Left cardiac atrium (tissue), 4 donors: Measurements from ENCODE around the gene SHOX. TPM values are rescaled to one million over a fixed set of nuclear protein-coding genes. Genes with fewer than 3 reads are reported as not detected.
"Not testable (repeated sequence)": the region's sequence is repeated elsewhere in the genome, so short reads cannot be mapped to it uniquely, and the experiment has no call there.

Experiments
- ATAC-seq, 2 donors: fragments of 200-7000 bp; cut with Tn5 transposase; one replicate each; pipeline ENCODE4 v1.9.1; 2020; ENCODE audit warnings: mild to moderate bottlenecking in 2 of 2, moderate library complexity in 2 of 2
- DNase-seq: peaks from one replicate; pipeline ENCODE4 v3.0.0-alpha.2; 2020
- intact Hi-C, 2 donors: fragments of 100-400 bp; cut with DNase I; formaldehyde crosslinking; loops; one replicate each; pipeline versions ENCODE4 v1.14.1 to v1.15.1; 2022 to 2023
- total RNA-seq, 2 donors: library from RNA; stranded (reverse); fragmentation: NEBNext Ultra II Directional; extraction: Animal tissue kit (Norgen Biotek cat#: 25700); gene quantifications; one replicate each; pipeline ENCODE4 v1.2.1, GENCODE V29; 2021
- donor health status: DM: no; HTN: yes; CAD: no.
- donor health status: DM: no; HTN: yes; CAD: no; lungs with severe emphysema.
- donor health status: DM: yes; HTN: yes; CAD: no.
- donor health status: Dilated cardiomyopathy.

The SHOX gene
- total RNA-seq, 2 donors from 2014 or later, result not detected

DNA sequence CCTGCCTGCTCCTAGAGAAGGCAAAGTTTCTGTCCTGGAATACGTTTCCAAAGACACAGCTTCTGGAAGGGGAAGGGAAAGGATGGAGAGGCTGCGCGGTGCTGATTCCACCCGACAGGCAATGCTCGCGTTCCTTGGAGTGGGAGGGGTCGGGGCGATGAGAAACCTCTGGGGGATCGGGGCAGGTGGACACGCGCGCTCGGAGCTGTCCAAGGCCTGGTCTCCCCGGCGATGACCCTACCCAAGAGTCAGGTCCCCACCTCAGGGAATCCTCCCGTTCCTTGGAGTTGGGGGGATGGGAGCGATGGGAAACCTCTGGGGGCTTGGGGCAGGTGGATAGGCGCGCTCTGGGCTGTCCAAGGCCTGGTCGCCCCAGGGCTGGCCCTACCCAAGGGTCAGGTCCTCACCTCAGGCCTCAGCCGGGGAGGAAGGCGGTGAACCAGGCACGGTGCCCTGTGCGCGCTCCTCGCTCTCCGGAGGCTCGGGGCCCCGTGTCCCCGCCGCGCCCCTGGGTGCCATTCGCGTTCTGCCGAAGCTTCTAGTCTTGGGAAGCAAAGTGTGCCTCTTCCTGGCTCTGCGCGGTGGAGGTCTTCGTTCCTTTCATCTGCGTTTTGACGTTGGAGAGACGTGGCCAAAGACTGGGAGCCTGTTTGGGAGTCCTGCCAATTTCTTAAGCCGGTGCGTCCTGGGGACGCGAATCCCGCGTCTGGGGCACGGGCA is 10.6 kb upstream of the SHOX start:
- DNase-seq (no peak), ATAC-seq (no peak)
- intact Hi-C loops, result no loop called here

DNA sequence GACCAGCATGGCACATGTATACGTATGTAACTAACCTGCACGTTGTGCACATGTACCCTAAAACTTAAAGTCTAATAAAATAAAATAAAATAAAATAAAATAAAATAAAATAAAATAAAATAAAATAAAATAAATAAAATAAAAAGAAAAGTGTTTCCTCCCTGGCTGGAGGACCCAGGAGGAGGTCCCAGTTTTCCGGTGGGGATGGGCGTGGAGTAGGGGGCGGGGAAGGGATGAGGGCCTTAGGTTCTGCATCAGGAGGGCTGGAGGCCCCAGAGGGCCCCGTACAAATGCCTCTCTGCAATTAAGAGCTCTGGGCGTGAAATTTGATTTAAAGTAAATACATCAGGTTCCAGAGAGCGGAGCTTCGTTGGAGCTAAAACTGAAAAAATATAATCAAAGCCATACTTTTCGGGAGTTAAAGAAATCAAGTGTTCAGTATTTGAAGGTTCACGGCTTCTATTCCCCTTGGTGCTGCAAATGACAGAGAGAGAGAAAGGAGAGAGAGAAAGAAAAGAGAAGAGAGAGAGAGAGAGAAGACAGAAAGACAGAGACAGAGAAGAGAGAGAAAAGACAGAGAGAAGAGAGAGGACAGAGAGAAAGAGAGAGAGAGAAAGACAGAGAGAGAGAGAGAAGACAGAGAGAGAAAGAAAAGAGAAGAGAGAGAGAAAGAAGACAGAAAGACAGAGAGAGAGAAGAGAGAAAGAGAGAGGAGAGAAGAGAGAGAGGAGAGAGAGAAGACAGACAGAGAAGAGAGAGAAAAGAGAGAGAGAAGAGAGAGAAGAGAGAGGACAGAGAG is 8.7 kb upstream of the SHOX start:
- intact Hi-C loops, result no loop called here
- DNase-seq (no peak), ATAC-seq (no peak)

DNA sequence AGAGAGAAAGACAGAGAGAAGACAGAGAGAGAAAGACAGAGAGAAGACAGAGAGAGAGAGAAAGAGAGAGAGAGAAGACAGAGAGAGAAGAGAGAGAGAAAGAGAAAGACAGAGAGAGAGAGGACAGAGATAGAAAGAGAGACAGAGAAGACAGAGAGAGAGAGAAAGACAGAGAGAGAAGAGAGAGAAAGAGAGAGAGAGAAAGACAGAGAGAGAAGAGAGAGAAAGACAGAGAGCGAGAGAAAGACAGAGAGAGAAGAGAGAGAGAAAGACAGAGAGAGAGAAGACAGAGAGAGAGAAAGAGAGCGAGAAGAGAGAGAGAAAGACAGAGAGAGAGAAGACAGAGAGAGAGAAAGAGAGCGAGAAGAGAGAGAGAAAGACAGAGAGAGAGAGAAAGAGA is 7.8 kb upstream of the SHOX start:
- intact Hi-C loops, ATAC-seq, DNase-seq: not testable (repeated sequence)

DNA sequence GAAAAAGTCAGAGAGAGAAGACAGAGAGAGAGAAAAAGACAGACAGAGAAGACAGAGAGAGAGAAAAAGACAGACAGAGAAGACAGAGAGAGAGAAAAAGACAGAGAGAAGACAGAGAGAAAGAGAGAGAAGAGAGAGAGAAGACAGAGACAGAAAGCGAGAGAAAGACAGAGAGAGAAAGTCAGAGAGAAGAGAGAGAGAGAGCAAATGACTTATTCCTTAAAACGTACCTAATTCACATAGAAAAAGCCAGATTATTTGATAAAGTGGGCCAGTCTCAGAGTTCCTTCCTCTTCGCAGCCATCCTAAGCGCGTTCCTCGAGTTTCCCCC is 7.4 kb upstream of the SHOX start:
- no peak for ATAC-seq

DNA sequence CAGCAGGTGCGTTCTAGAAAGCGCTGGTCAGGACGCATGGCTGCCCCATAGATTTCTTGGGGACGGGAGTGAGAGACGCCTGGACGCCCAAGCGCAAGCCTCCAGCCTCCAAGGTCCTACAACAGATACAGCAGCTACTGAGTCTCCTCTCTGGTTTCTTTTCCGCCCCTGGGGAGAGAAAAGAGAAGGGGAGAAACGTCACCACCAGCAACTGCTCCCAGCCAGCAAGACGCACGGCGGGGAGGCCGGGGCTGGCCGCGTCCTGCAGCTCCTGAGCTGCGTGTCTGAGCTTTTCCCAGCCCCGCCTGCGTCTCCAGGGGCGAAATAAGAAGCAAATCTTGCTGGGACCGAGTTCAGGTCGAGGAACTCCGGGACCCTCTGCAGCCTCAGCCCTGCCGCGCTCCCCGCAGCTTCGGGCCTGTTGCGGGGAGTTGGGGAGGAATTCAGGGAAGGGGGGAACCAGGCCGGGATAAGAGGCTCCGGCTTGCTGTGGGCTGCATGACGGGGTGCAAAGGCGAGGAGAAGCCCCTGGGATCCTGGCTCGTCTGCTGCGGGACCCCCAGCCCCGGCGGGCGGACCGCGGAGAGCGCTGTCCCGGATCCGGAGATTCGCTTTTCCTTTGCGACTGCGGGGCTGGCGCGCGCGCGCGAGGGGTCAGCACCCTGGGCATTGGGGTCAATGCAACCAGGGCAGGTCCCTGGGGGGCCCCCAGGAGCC is 6.8 kb upstream of the SHOX start:
- intact Hi-C loops, result no loop called here
- ATAC-seq, result no peak
- no peak for DNase-seq

More for the DNA sequence above, 7.4 kb upstream of the SHOX start:
- intact Hi-C loops, result no loop called here
- DNase-seq, result no peak

DNA sequence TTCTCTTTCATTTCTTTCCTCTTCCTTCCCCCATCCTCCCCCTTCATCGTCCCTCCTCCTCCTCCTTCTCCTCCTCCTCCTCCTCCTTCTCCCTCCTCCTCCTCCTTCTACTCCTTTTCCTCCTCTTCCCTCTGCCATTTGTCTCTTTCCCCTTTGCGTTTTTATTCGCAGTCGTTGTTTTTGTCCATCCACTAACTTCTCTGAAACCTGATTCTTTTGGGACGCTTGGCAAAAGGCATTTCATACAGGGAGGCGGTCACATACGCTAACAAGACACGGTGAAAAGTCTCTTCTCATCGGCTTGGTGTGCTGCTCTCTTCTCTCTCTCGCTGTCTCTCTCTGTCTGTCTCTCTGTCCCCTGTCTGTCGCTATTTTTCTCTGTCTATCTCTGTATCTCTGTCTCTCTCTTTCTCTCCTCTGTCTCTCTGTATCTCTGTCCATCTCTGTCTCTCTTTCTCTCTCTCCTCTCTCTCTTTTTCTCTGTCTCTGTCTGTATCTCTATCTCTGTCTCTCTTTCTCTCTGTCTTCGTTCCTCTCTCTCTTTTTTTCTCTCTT is 5.4 kb upstream of the SHOX start:
- DNase-seq (no peak), ATAC-seq (no peak)
- intact Hi-C loops, result no loop called here

DNA sequence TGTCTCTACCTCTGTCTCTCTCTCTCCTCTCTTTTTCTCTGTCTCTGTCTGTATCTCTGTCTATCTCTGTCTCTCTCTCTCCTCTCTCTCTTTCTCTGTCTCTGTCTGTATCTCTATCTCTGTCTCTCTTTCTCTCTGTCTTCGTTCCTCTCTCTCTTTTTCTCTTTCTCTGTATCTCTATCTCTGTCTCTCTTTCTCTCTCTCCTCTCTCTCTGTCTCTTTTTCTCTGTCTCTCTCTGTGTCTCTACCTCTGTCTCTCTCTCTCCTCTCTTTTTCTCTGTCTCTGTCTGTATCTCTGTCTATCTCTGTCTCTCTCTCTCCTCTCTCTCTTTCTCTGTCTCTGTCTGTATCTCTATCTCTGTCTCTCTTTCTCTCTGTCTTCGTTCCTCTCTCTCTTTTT is 4.5 kb upstream of the SHOX start:
- DNase-seq, intact Hi-C loops, ATAC-seq: not testable (repeated sequence)

DNA sequence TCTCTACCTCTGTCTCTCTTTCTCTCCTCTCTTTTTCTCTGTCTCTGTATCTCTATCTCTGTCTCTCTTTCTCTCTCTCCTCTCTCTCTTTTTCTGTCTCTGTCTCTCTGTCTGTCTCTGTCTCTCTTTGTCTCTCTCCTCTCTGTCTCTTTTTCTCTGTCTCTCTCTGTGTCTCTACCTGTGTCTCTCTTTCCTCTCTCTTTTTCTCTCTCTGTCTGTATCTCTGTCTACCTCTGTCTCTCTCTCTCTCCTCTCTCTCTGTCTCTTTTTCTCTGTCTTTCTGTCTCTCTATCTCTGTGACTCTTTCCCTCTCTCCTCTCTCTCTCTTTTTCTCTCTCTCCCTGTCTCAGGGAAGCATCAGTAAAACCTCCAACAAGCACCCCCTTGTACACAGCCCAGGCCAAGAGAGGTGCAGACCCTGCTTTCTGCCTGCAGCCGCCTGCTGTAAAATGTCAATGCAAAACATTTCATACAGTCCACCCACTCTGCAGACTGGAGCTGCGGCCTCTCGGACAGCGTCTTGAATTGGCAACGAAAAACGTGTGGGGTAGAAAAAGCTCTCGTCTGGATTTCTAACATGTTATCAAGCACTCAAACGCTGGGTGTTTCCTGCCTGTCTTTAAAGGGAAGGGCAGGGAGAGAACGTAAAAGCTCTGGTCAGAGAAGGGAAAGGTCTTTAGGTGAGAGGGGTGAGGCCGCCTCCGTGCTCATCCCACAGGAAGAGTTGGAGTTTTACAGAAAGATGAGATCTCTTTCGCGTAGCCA is 3.7 kb upstream of the SHOX start:
- intact Hi-C loops, result no loop called here
- no peak for ATAC-seq
- DNase-seq, result no peak

DNA sequence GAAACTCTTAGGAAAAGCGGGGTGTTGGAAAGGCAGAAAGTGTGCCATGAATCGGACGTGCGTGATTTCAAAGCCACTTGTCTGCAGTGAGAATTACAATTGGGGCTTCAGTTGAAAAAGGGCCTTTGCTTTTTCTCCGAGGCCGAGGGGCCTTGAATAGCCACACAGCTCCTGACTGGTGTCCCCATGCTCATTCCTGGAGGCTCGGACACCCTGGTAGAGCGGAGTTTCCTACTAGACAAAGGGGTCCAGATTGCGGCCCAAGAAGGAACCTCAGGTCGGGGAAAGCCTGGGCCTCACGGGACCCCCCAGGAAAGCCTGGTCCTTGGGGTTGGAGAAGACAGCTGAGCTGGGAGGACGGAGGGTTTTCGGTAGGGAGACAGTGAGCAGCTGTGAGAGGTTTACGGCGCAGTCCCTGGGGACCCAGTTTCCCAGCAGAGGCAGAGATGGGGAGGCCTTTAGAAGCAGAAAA is 3.0 kb upstream of the SHOX start:
- ATAC-seq (no peak), DNase-seq (no peak)
- intact Hi-C loops, result no loop called here

DNA sequence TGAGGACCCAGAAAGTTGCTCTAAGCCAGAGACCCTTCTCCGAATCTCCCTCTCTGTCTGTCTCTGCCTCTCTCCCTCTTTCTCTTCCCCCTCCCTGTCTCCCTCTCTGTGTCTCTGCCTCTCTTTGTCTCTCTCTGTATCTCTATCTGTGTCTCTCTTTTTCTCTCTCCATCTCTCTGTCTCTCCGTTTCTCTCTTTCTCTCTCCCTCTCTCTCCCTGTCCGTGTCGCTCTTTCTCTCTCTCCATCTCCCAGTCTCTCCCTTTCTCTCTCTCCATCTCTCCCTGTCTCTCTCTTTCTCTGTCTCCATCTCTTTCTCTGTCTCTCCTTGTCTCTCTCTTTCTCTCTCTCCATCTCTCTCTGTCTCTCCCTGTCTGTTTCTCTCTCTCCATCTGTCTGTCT is 2.6 kb upstream of the SHOX start:
- DNase-seq (no peak), ATAC-seq (no peak)
- intact Hi-C loops, result no loop called here

DNA sequence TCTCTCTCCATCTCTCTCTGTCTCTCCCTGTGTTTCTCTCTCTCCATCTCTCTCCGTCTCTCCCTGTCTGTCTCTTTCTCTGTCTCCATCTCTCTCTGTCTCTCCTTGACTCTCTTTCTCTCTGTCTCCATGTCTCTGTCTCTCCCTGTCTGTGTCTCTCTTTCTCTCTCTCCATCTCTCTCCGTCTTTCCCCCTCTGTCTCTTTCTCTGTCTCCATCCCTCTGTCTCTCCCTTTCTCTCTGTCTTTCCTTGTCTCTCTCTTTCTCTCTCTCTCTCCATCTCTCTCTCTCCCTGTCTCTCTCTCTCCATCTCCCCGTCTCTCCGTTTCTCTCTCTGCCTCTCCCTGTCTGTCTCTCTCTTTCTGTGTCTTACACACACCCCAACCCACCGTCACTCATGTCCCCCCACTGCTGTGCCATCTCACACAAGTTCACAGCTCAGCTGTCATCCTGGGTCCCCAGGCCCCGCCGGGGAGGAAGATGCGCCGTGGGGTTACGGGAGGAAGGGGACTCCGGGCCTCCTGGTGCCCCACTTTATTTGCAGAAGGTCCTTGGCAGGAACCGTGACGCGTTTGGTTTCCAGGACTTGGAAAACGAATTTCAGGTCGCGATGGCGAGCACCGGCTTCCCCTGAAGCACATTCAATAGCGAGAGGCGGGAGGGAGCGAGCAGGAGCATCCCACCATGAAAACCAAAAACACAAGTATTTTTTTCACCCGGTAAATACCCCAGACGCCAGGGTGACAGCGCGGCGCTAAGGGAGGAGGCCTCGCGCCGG is 1.2 kb upstream of the SHOX start:
- no peak for DNase-seq

DNA sequence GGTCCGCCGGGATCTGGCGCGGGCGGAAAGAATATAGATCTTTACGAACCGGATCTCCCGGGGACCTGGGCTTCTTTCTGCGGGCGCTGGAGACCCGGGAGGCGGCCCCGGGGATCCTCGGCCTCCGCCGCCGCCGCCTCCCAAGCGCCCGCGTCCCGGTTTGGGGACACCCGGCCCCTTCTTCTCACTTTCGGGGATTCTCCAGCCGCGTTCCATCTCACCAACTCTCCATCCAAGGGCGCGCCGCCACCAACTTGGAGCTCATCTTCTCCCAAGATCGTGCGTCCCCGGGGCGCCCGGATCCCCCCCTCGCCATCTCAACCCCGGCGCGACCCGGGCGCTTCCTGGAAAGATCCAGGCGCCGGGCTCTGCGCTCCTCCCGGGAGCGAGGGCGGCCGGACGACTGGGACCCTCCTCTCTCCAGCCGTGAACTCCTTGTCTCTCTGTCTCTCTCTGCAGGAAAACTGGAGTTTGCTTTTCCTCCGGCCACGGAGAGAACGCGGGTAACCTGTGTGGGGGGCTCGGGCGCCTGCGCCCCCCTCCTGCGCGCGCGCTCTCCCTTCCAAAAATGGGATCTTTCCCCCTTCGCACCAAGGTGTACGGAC is 482 bp upstream of the SHOX start:
- ATAC-seq, result no peak
- intact Hi-C loops, result no loop called here
- DNase-seq, result no peak

More for the DNA sequence above, 1.2 kb upstream of the SHOX start:
- intact Hi-C loops, result no loop called here
- no peak for ATAC-seq

DNA sequence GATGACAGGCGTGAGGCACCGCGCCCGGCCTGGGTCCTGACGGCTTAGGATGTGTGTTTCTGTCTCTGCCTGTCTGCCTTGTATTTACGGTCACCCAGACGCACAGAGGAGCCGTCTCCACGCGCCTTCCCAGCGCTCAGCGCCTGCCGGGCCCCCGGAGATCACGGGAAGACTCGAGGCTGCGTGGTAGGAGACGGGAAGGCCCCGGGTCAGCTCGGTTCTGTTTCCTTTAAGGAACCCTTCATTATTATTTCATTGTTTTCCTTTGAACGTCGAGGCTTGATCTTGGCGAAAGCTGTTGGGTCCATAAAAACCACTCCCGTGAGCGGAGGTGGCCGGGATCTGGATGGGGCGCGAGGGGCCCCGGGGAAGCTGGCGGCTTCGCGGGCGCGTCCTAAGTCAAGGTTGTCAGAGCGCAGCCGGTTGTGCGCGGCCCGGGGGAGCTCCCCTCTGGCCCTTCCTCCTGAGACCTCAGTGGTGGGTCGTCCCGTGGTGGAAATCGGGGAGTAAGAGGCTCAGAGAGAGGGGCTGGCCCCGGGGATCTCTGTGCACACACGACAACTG is 1.3 kb downstream of the SHOX start:
- ATAC-seq (no peak), DNase-seq (no peak)
- intact Hi-C loops, result no loop called here

DNA sequence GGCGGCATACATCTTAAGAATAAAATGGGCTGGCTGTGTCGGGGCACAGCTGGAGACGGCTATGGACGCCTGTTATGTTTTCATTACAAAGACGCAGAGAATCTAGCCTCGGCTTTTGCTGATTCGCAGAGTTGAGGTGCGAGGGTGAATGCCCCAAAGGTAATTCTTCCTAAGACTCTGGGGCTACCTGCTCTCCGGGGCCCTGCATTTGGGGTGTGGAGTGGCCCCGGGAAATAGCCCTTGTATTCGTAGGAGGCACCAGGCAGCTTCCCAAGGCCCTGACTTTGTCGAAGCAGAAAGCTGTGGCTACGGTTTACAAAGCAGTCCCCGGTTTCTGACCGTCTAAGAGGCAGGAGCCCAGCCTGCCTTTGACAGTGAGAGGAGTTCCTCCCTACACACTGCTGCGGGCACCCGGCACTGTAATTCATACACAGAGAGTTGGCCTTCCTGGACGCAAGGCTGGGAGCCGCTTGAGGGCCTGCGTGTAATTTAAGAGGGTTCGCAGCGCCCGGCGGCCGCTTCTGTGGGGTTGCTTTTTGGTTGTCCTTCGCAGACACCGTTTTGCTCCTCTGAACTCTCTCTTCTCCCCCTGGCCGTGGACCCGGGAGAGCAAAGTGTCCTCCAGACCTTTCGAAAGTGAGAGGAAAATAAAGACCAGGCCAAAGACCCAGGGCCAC is 1.9 kb downstream of the SHOX start:
- intact Hi-C loops, result no loop called here
- ATAC-seq (no peak), DNase-seq (no peak)

DNA sequence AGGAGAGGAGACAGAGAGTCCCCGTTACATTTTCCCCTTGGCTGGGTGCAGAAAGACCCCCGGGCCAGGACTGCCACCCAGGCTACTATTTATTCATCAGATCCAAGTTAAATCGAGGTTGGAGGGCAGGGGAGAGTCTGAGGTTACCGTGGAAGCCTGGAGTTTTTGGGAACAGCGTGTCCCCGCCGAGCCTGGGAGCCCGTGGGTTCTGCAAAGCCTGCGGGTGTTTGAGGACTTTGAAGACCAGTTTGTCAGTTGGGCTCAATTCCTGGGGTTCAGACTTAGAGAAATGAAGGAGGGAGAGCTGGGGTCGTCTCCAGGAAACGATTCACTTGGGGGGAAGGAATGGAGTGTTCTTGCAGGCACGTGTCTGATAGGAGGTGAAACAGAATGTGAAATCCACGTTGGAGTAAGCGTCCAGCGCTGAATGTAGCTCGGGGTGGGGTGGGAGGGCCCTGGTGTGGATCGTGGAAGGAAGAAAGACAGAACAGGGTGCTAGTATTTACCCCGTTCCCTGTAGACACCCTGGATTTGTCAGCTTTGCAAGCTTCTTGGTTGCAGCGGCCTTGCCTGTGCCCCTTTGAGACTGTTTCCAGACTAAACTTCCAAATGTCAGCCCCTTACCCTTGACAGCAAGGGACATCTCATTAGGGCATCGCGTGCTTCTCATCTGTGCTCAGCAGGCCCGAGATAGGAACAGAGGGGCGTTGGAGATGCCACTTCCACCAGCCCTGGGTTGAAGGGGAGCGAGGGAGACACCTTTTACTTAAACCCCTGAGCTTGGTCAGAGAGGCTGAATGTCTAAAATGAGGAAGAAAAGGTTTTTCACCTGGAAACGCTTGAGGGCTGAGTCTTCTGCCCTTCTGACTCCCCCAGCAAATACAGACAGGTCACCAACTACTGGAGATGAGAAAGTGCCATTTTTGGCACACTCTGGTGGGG is 2.7 kb downstream of the SHOX start:
- ATAC-seq (no peak), DNase-seq (no peak)
- intact Hi-C loops, result no loop called here
